Activated naive CD8-positive, alpha-beta T cell treated with anti-CD3 and anti-CD28 coated beads for 36 hours (primary cell): ENCODE results near the gene CES2. TPM values are rescaled to one million over a fixed set of nuclear protein-coding genes. Genes with fewer than 3 reads are reported as not detected.
"Not testable (repeated sequence)": the region's sequence is repeated elsewhere in the genome, so short reads cannot be mapped to it uniquely, and the experiment has no call there.

Experiments
- DNase-seq: peaks from one replicate; pipeline ENCODE4 v3.0.0; 2021
- H3K27ac Mint-ChIP-seq: one replicate; pipeline ENCODE4 v1.8.0; 2022; ENCODE audit warnings: mild to moderate bottlenecking, moderate library complexity, mixed read lengths
- H3K27me3 Mint-ChIP-seq: one replicate; pipeline ENCODE4 v1.8.0; 2022; ENCODE audit warnings: mild to moderate bottlenecking, mixed read lengths
- H3K36me3 Mint-ChIP-seq: one replicate; pipeline ENCODE4 v1.8.0; 2021; ENCODE audit warnings: mild to moderate bottlenecking, mixed read lengths
- H3K4me1 Mint-ChIP-seq: one replicate; pipeline ENCODE4 v1.8.0; 2021; ENCODE audit warnings: mixed read lengths
- H3K4me3 Mint-ChIP-seq: one replicate; pipeline ENCODE4 v1.8.0; 2022; ENCODE audit warnings: mild to moderate bottlenecking, moderate library complexity, mixed read lengths
- H3K9me3 Mint-ChIP-seq: one replicate; pipeline ENCODE4 v1.8.0; 2022; ENCODE audit warnings: mixed read lengths
- total RNA-seq, 2 experiments: library from RNA; stranded (reverse); gene quantifications; one replicate each; pipeline ENCODE4 v1.2.3, GENCODE V29; 2021

Gene CES2
- total RNA-seq = 10 to 100 TPM; 23.3 to 24.9 TPM

GRCh38 chr16:66935314-66936011 is at the start of gene CES2:
TSS of gene CES2 (plus strand) at chr16:66935516. CDS start at chr16:66935636, 120 bp downstream.
- H3K27ac Mint-ChIP-seq = peak within 1 kb of the TSS; percentile 99
- peaks cover 30% of the 10 kb centered on the region for H3K36me3 Mint-ChIP-seq
- H3K27me3 Mint-ChIP-seq = no peaks in the 10 kb centered on the region
- peaks cover 38% of the 10 kb centered on the region for H3K4me1 Mint-ChIP-seq
- peak within 1 kb of the TSS; percentile 97 for H3K4me3 Mint-ChIP-seq
- DNase-seq = no peak
- H3K9me3 Mint-ChIP-seq = no peaks in the 10 kb centered on the region

GRCh38 chr16:66886321-66886720 is 49.0 kb upstream of the CES2 start:
- DNase-seq = no peak
- no peak overlapping the region for H3K4me3 Mint-ChIP-seq
- H3K36me3 Mint-ChIP-seq = peaks cover 17% of the 10 kb centered on the region
- no peaks in the 10 kb centered on the region for H3K27me3 Mint-ChIP-seq
- no peak overlapping the region for H3K27ac Mint-ChIP-seq
- H3K4me1 Mint-ChIP-seq = peaks cover 22% of the 10 kb centered on the region
- H3K9me3 Mint-ChIP-seq = no peaks in the 10 kb centered on the region

GRCh38 chr16:66886914-66887313 is 48.4 kb upstream of the CES2 start:
- Mint-ChIP-seq H3K36me3 (peaks cover 17% of the 10 kb centered on the region), H3K27ac (no peak overlapping the region), H3K4me3 (no peak overlapping the region), H3K9me3 (no peaks in the 10 kb centered on the region), H3K27me3 (no peaks in the 10 kb centered on the region), H3K4me1 (peaks cover 17% of the 10 kb centered on the region)
- DNase-seq = no peak

- no peak for DNase-seq
- Mint-ChIP-seq H3K27ac (no peak overlapping the region), H3K4me3 (no peak overlapping the region), H3K4me1 (peaks cover 22% of the 10 kb centered on the region), H3K36me3 (peaks cover 17% of the 10 kb centered on the region), H3K9me3 (no peaks in the 10 kb centered on the region), H3K27me3 (no peaks in the 10 kb centered on the region)
These were observed 46.4 kb upstream of the CES2 start for GRCh38 chr16:66888647-66889615.

- H3K4me1 Mint-ChIP-seq = peaks cover 20% of the 10 kb centered on the region
- no peaks in the 10 kb centered on the region for H3K9me3 Mint-ChIP-seq
- H3K27me3 Mint-ChIP-seq = no peaks in the 10 kb centered on the region
- DNase-seq = no peak
- H3K27ac Mint-ChIP-seq = no peak overlapping the region
- H3K4me3 Mint-ChIP-seq = no peak overlapping the region
- H3K36me3 Mint-ChIP-seq = peaks cover 11% of the 10 kb centered on the region
These were observed 45.7 kb upstream of the CES2 start for GRCh38 chr16:66889622-66890021.

- Mint-ChIP-seq H3K27me3 (no peaks in the 10 kb centered on the region), H3K4me3 (no peak overlapping the region), H3K27ac (peak overlapping the region; percentile 2), H3K9me3 (no peaks in the 10 kb centered on the region), H3K36me3 (peaks cover 7% of the 10 kb centered on the region), H3K4me1 (peaks cover 18% of the 10 kb centered on the region)
- DNase-seq = no peak
These were observed 44.5 kb upstream of the CES2 start for GRCh38 chr16:66890799-66891198.

GRCh38 chr16:66891360-66891759 is 44.0 kb upstream of the CES2 start:
- Mint-ChIP-seq H3K4me3 (no peak overlapping the region), H3K27ac (no peak overlapping the region), H3K36me3 (peaks cover 7% of the 10 kb centered on the region), H3K9me3 (no peaks in the 10 kb centered on the region), H3K4me1 (peaks cover 18% of the 10 kb centered on the region), H3K27me3 (no peaks in the 10 kb centered on the region)
- no peak for DNase-seq

- no peak overlapping the region for H3K27ac Mint-ChIP-seq
- H3K36me3 Mint-ChIP-seq = peaks cover 5% of the 10 kb centered on the region
- no peaks in the 10 kb centered on the region for H3K9me3 Mint-ChIP-seq
- H3K4me1 Mint-ChIP-seq = peaks cover 18% of the 10 kb centered on the region
- no peaks in the 10 kb centered on the region for H3K27me3 Mint-ChIP-seq
- no peak for DNase-seq
- H3K4me3 Mint-ChIP-seq = no peak overlapping the region
These were observed 43.5 kb upstream of the CES2 start for GRCh38 chr16:66891797-66892196.

GRCh38 chr16:66894055-66894454 is 41.3 kb upstream of the CES2 start:
- Mint-ChIP-seq H3K9me3 (no peaks in the 10 kb centered on the region), H3K4me3 (no peak overlapping the region), H3K27me3 (no peaks in the 10 kb centered on the region), H3K27ac (no peak overlapping the region), H3K4me1 (peaks cover 10% of the 10 kb centered on the region), H3K36me3 (no peaks in the 10 kb centered on the region)
- no peak for DNase-seq

- DNase-seq = peak; percentile 46
- no peaks in the 10 kb centered on the region for H3K9me3 Mint-ChIP-seq
- no peaks in the 10 kb centered on the region for H3K36me3 Mint-ChIP-seq
- no peak overlapping the region for H3K4me3 Mint-ChIP-seq
- H3K4me1 Mint-ChIP-seq = peaks cover 10% of the 10 kb centered on the region
- no peak overlapping the region for H3K27ac Mint-ChIP-seq
- no peaks in the 10 kb centered on the region for H3K27me3 Mint-ChIP-seq
These were observed 40.2 kb upstream of the CES2 start for GRCh38 chr16:66894948-66895688.

- no peak overlapping the region for H3K4me3 Mint-ChIP-seq
- no peak for DNase-seq
These were observed 39.7 kb upstream of the CES2 start for GRCh38 chr16:66895689-66895979.

GRCh38 chr16:66895999-66896398 is 39.3 kb upstream of the CES2 start:
- no peak overlapping the region for H3K27ac Mint-ChIP-seq
- peaks cover 10% of the 10 kb centered on the region for H3K4me1 Mint-ChIP-seq
- H3K27me3 Mint-ChIP-seq = no peaks in the 10 kb centered on the region
- H3K36me3 Mint-ChIP-seq = no peaks in the 10 kb centered on the region
- no peak overlapping the region for H3K4me3 Mint-ChIP-seq
- DNase-seq = no peak
- no peaks in the 10 kb centered on the region for H3K9me3 Mint-ChIP-seq

More at GRCh38 chr16:66895689-66895979, 39.7 kb upstream of the CES2 start:
- Mint-ChIP-seq H3K9me3 (no peaks in the 10 kb centered on the region), H3K27ac (no peak overlapping the region), H3K4me1 (peaks cover 10% of the 10 kb centered on the region), H3K36me3 (no peaks in the 10 kb centered on the region), H3K27me3 (no peaks in the 10 kb centered on the region)

GRCh38 chr16:66896682-66897081 is 38.6 kb upstream of the CES2 start:
- H3K27me3 Mint-ChIP-seq, H3K36me3 Mint-ChIP-seq, H3K9me3 Mint-ChIP-seq, H3K4me3 Mint-ChIP-seq, H3K27ac Mint-ChIP-seq, H3K4me1 Mint-ChIP-seq, DNase-seq: not testable (repeated sequence)

- H3K27me3 Mint-ChIP-seq = no peaks in the 10 kb centered on the region
- no peaks in the 10 kb centered on the region for H3K9me3 Mint-ChIP-seq
These were observed 37.1 kb upstream of the CES2 start for GRCh38 chr16:66898207-66898606.

GRCh38 chr16:66898933-66899309 is 36.4 kb upstream of the CES2 start:
- no peak for DNase-seq
- Mint-ChIP-seq H3K4me1 (no peaks in the 10 kb centered on the region), H3K27me3 (no peaks in the 10 kb centered on the region), H3K4me3 (no peak overlapping the region), H3K9me3 (no peaks in the 10 kb centered on the region), H3K27ac (no peak overlapping the region), H3K36me3 (no peaks in the 10 kb centered on the region)

More at GRCh38 chr16:66898207-66898606, 37.1 kb upstream of the CES2 start:
- Mint-ChIP-seq H3K36me3 (no peaks in the 10 kb centered on the region), H3K4me3 (no peak overlapping the region), H3K4me1 (peaks cover under 1% of the 10 kb centered on the region), H3K27ac (no peak overlapping the region)
- no peak for DNase-seq
